GM13976 (cell line): ENCODE results near the gene PTTG1.

ENCODE experiments used
- DNase-seq: peaks from one replicate; pipeline ENCODE4 v3.0.0; 2012; ENCODE audit warnings: low spot score
- CTCF ChIP-seq: IDR thresholded peaks from 2 replicates; pipeline ENCODE4 v1.5.1; 2012; ENCODE audit warnings: borderline replicate concordance, mild to moderate bottlenecking; ENCODE audit not compliant: insufficient read depth; ENCODE audit errors: extremely low read depth, missing control alignments, control extremely low read depth
- in situ Hi-C: fragments of 300-500 bp; cut with MboI; formaldehyde crosslinking; loops from one replicate; pipeline ENCODE4 v1.12.0; 2022; ENCODE audit warnings: low sequenced_read_pairs, mixed read lengths, inconsistent platforms; ENCODE audit not compliant: unreplicated experiment

Gene PTTG1

GRCh38 chr5:160467555-160468362, 46.1 kb downstream of the PTTG1 start:
- in situ Hi-C loops, result no loop called here
- DNase-seq, result peak; percentile 81
- no peak for TF ChIP-seq CTCF

- in situ Hi-C loops, result no loop called here
- TF ChIP-seq CTCF, result no peak
- DNase-seq, result no peak
These were observed 46.8 kb downstream of the PTTG1 start for GRCh38 chr5:160468363-160468975.

GRCh38 chr5:160469156-160470144, 47.8 kb downstream of the PTTG1 start:
- TF ChIP-seq CTCF, result no peak
- DNase-seq, result no peak
- in situ Hi-C loops, result no loop called here

GRCh38 chr5:160470437-160471361, 49.0 kb downstream of the PTTG1 start:
- no peak for DNase-seq
- TF ChIP-seq CTCF, result no peak
- in situ Hi-C loops, result no loop called here

- no peak for DNase-seq
- in situ Hi-C loops, result no loop called here
- no peak for TF ChIP-seq CTCF
These were observed 50.1 kb downstream of the PTTG1 start for GRCh38 chr5:160471761-160472160.
